PC-3 (cell line): Measurements from ENCODE around the gene SIL1. TPM values are rescaled to one million over a fixed set of nuclear protein-coding genes. Genes with fewer than 3 reads are reported as not detected.

Source experiments
- ATAC-seq: fragments of 200-7000 bp; cut with Tn5 transposase; 2 replicates; pipeline ENCODE4 v1.9.1; 2020; ENCODE audit warnings: mild to moderate bottlenecking, moderate library complexity
- BruUV-seq: library from RNA; stranded (reverse); fragments of 400-500 nt; replicated peaks from 2 replicates; lab custom pipeline; 2021; lab: Mats Ljungman, UMichigan
- CTCF ChIA-PET: fragments of 300-600 bp; sonication (Branson Sonifier 250); formaldehyde crosslinking; loops from one replicate; lab custom pipeline; 2022; ENCODE audit warnings: antibody characterized with exemption; lab: Charles Lee
- POLR2A ChIA-PET: fragments of 300-600 bp; sonication (Branson Sonifier 250); formaldehyde crosslinking; loops from one replicate; lab custom pipeline; 2022; ENCODE audit warnings: antibody characterized with exemption; ENCODE audit not compliant: unreplicated experiment; lab: Charles Lee
- DNase-seq: peaks from one replicate; pipeline ENCODE4 v3.0.0-alpha.2; 2015
- H2AFZ ChIP-seq: fragments of 300-600 bp; sonication (generic); 2 replicates; pipeline ENCODE4 v1.6.0; 2016; ENCODE audit warnings: antibody characterized with exemption, low read length
- H3F3A ChIP-seq: fragments of 300-600 bp; sonication (generic); one replicate; pipeline ENCODE4 v1.6.0; 2017; ENCODE audit warnings: antibody characterized with exemption, low read length, control low read depth, mild to moderate bottlenecking; ENCODE audit not compliant: unreplicated experiment
- H3K27ac ChIP-seq: fragments of 300-600 bp; sonication (generic); 2 replicates; pipeline ENCODE4 v1.5.1; 2016; ENCODE audit warnings: mild to moderate bottlenecking, low read length
- H3K27me3 ChIP-seq: fragments of 300-600 bp; sonication (generic); 2 replicates; pipeline ENCODE4 v1.6.1; 2016; ENCODE audit warnings: low read length, mixed read lengths
- H3K36me3 ChIP-seq: fragments of 300-600 bp; sonication (generic); 2 replicates; pipeline ENCODE4 v1.6.1; 2016; ENCODE audit warnings: low read depth, mixed run types, low read length, mixed read lengths
- H3K4me1 ChIP-seq: fragments of 300-600 bp; sonication (generic); 2 replicates; pipeline ENCODE4 v1.5.1; 2016; ENCODE audit warnings: low read length; ENCODE audit not compliant: insufficient read depth
- H3K4me2 ChIP-seq: fragments of 300-600 bp; sonication (generic); 2 replicates; pipeline ENCODE4 v1.6.0; 2016; ENCODE audit warnings: low read length
- H3K4me3 ChIP-seq: fragments of 300-600 bp; sonication (generic); 2 replicates; pipeline ENCODE4 v1.5.1; 2016; ENCODE audit warnings: mild to moderate bottlenecking, low read length, mixed read lengths
- H3K79me2 ChIP-seq: fragments of 300-600 bp; sonication (generic); 2 replicates; pipeline ENCODE4 v1.6.1; 2017; ENCODE audit warnings: low read length, mixed read lengths
- H3K9ac ChIP-seq: fragments of 300-600 bp; sonication (generic); 2 replicates; pipeline ENCODE4 v1.6.0; 2016; ENCODE audit warnings: mild to moderate bottlenecking, low read length
- H3K9me2 ChIP-seq: fragments of 300-600 bp; sonication (generic); replicated peaks from 2 replicates; pipeline ENCODE4 v1.6.1; 2016; ENCODE audit warnings: mixed run types, low read length, mixed read lengths
- H3K9me3 ChIP-seq: fragments of 300-600 bp; sonication (generic); 2 replicates; pipeline ENCODE4 v1.6.1; 2016; ENCODE audit warnings: low read length, mixed read lengths
- H4K20me1 ChIP-seq: fragments of 300-600 bp; sonication (generic); 2 replicates; pipeline ENCODE4 v1.6.1; 2016; ENCODE audit warnings: low read length, mixed read lengths
- EZH2 ChIP-seq: fragments of 300-600 bp; sonication (generic); IDR thresholded peaks from one replicate; pipeline ENCODE4 v1.6.1; 2017; ENCODE audit warnings: antibody characterized with exemption, mild to moderate bottlenecking, low read length; ENCODE audit not compliant: unreplicated experiment
- EZH2phosphoT487 ChIP-seq: fragments of 300-600 bp; sonication (generic); IDR thresholded peaks from 2 replicates; pipeline ENCODE4 v1.6.1; 2018; ENCODE audit warnings: mild to moderate bottlenecking, antibody characterized with exemption, low read length, borderline replicate concordance
- intact Hi-C: fragments of 100-400 bp; cut with micrococcal nuclease; formaldehyde crosslinking; loops from 2 replicates; pipeline ENCODE4 v1.9.0; 2023
- total RNA-seq: library from RNA; depleted of rRNA; stranded (reverse); fragments of >200 nt; gene quantifications from 2 replicates; pipeline ENCODE4 v1.2.3, GENCODE V29; 2014
- TF ChIP-seq, protein P1 (sequence below): fragments of 300-600 bp; sonication (generic); conservative IDR thresholded peaks from 2 replicates; pipeline ENCODE4 v1.5.1; 2017; ENCODE audit warnings: antibody characterized with exemption, low read depth, mild to moderate bottlenecking, low read length

SIL1 gene
- total RNA-seq, 1 experiment from 2014 or later: 7.9 TPM

- intact Hi-C loops: no loop called here
- Histone ChIP-seq H3F3A (no peaks in the 10 kb centered on the region), H2AFZ (no peak overlapping the region), H3K79me2 (no peaks in the 10 kb centered on the region), H3K4me1 (no peaks in the 10 kb centered on the region), H3K27me3 (no peaks in the 10 kb centered on the region), H3K4me3 (no peak overlapping the region), H3K4me2 (no peak overlapping the region), H3K9me2 (no peaks in the 10 kb centered on the region), H4K20me1 (no peaks in the 10 kb centered on the region), H3K9ac (no peak overlapping the region), H3K9me3 (no peaks in the 10 kb centered on the region), H3K36me3 (no peaks in the 10 kb centered on the region), H3K27ac (no peak overlapping the region)
- ChIA-PET POLR2A (no interaction called here), CTCF (no interaction called here)
- BruUV-seq: no TSS peak
- no peak for ATAC-seq
- DNase-seq: no peak
- no peak for TF ChIP-seq EZH2
- no peak for TF ChIP-seq EZH2phosphoT487
- TF ChIP-seq, protein P1, sequence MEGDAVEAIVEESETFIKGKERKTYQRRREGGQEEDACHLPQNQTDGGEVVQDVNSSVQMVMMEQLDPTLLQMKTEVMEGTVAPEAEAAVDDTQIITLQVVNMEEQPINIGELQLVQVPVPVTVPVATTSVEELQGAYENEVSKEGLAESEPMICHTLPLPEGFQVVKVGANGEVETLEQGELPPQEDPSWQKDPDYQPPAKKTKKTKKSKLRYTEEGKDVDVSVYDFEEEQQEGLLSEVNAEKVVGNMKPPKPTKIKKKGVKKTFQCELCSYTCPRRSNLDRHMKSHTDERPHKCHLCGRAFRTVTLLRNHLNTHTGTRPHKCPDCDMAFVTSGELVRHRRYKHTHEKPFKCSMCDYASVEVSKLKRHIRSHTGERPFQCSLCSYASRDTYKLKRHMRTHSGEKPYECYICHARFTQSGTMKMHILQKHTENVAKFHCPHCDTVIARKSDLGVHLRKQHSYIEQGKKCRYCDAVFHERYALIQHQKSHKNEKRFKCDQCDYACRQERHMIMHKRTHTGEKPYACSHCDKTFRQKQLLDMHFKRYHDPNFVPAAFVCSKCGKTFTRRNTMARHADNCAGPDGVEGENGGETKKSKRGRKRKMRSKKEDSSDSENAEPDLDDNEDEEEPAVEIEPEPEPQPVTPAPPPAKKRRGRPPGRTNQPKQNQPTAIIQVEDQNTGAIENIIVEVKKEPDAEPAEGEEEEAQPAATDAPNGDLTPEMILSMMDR: no peak
Measured at GRCh38 chr5:138913773-138914172, 284.4 kb downstream of the SIL1 start.

DNA sequence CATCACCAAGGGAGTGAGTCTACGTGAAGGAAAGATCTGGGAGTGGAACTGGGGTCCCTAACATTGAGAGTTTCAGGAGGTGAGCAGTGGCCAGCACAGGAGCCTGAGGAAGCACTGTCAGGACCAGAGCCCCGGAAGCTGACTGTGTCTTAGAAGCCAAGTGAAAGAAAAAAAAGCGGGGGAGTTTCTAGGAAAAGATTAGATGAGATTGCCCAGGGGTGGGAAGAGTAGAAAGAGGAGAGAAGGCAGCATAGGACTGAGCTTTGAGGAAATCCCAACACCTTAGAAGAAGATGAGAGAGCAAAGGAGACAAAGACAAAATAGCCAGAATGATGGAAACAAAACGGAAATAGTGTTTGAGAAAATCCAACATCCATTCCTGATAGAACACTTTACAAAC lies 286.1 kb downstream of the SIL1 start:
- Histone ChIP-seq H3K9me2 (no peaks in the 10 kb centered on the region), H4K20me1 (no peaks in the 10 kb centered on the region), H3K27ac (no peak overlapping the region), H3K79me2 (no peaks in the 10 kb centered on the region), H3F3A (no peaks in the 10 kb centered on the region), H2AFZ (no peak overlapping the region), H3K4me1 (no peaks in the 10 kb centered on the region), H3K27me3 (no peaks in the 10 kb centered on the region), H3K36me3 (no peaks in the 10 kb centered on the region), H3K4me2 (no peak overlapping the region), H3K9ac (no peak overlapping the region), H3K9me3 (no peaks in the 10 kb centered on the region), H3K4me3 (no peak overlapping the region)
- ChIA-PET CTCF (no interaction called here), POLR2A (no interaction called here)
- no TSS peak for BruUV-seq
- TF ChIP-seq, protein P1: no peak
- TF ChIP-seq EZH2: no peak
- no peak for TF ChIP-seq EZH2phosphoT487
- ATAC-seq: no peak
- DNase-seq: no peak
- intact Hi-C loops: no loop called here

DNA sequence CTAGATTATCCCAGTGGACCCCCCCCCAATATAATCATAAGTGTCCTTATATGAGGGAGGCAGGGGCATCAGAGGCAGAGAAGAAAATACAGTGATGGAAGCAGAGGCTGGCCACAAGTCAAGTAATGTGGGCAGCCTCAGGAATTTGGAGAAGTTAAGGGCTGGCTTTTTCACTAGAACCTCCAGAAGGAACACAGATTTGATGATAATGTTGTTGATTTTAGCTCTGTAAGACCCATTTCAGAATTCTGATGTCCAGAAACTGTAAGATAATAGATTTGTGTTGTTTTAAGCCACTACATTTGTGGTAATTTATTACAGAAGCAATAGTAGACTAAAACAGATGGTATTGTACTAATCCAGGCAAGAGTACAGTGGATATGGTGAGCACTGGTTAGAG lies 286.7 kb downstream of the SIL1 start:
- H2AFZ ChIP-seq: no peak overlapping the region
- DNase-seq (no peak), ATAC-seq (no peak)
- H3K9me3 ChIP-seq: no peaks in the 10 kb centered on the region
- H3K27ac ChIP-seq: no peak overlapping the region
- no TSS peak for BruUV-seq
- no peaks in the 10 kb centered on the region for H3K36me3 ChIP-seq
- H4K20me1 ChIP-seq: no peaks in the 10 kb centered on the region
- H3K4me1 ChIP-seq: no peaks in the 10 kb centered on the region
- no peak overlapping the region for H3K4me2 ChIP-seq
- no peaks in the 10 kb centered on the region for H3K79me2 ChIP-seq
- H3K9me2 ChIP-seq: no peaks in the 10 kb centered on the region
- CTCF ChIA-PET: no interaction called here
- POLR2A ChIA-PET: no interaction called here
- no peaks in the 10 kb centered on the region for H3F3A ChIP-seq
- H3K27me3 ChIP-seq: no peaks in the 10 kb centered on the region
- intact Hi-C loops: no loop called here
- TF ChIP-seq, protein P1: no peak
- no peak for TF ChIP-seq EZH2phosphoT487
- no peak for TF ChIP-seq EZH2
- H3K9ac ChIP-seq: no peak overlapping the region
- no peak overlapping the region for H3K4me3 ChIP-seq
